G401.6 (cell line): ENCODE results near the gene CREB5.
"Not testable (repeated sequence)": the region's sequence is repeated elsewhere in the genome, so short reads cannot be mapped to it uniquely, and the experiment has no call there.

Source experiments
- FAIRE-seq: peaks from 2 replicates; lab custom pipeline; 2012; peaks lifted over from hg19 to GRCh38; lab: Jason Lieb, UNC

CREB5 gene

DNA sequence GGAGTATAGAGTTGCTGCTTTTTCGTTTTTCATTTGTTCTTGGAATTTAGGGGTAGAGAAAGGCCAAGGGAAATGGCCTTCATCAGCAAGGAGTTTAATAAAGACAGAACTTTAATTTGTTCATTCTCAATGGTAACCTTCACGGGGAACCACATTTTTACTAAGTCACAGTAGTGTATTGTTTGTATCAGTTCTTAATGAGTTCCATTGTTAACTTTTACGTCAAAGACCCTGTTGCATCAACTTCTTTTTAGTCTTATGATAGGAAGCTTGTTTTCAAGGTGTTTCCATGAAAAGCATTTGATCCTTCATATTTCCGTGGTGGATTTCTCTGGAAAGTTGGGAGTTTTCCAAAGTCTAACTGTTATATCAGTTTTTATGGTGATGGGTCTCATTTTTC lies 169.9 kb downstream of the CREB5 start:
- no peak for FAIRE-seq

GRCh38 chr7:28584235-28584634 lies 171.9 kb downstream of the CREB5 start:
- FAIRE-seq = no peak

DNA sequence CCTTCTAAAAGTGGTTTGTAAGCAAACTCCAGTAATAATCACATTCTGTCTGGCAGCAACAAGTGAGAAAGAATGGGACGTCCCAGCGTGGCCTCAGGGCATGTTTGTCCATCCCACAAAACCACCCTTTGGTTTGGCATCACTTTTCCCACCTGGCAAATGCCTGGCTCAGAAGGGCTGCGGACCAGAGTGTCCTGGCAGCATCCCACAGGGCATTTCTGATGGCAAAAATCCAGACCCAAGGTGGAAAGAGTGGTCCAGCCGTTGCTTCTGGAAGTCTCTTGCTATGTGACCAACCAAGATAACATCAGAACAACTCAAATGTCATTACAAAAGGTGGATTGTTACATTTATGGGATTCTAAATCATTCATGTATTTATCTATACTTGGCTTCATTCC lies 174.4 kb downstream of the CREB5 start:
- no peak for FAIRE-seq

GRCh38 chr7:28587211-28587610 lies 174.9 kb downstream of the CREB5 start:
- FAIRE-seq = no peak

- FAIRE-seq = no peak
These were observed 176.3 kb downstream of the CREB5 start for GRCh38 chr7:28588602-28589001.

DNA sequence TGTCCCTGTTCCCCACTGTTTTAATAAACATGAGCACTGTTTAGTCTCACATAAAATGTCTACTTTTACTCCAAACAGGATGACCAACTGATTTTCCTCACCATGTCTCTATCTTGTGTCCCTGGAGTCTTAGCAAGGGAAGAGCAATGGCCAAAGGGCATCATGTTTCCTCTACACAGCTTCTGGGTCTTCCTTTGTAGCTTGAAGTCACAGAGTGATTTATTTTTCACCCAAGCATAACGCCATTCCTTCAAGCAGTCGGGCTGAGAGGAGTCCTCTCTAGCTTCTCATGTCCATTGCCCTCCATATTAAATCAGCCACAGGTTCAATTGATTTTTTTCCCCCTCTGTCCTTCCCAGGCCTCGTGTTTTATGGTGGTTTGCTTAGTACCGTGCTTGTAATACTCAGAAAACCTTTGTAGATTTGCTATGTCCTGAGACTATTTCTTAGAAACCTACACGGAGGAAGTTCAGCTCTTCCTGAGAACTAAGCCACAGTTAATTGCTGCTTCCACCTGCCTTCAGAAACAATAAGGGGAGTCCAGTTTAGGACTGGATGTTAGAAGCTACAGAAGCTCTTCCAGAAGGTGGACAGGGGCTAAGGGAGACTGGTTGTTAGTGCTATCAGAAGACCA lies 178.8 kb downstream of the CREB5 start:
- no peak for FAIRE-seq

GRCh38 chr7:28591725-28592349 lies 179.5 kb downstream of the CREB5 start:
- no peak for FAIRE-seq

DNA sequence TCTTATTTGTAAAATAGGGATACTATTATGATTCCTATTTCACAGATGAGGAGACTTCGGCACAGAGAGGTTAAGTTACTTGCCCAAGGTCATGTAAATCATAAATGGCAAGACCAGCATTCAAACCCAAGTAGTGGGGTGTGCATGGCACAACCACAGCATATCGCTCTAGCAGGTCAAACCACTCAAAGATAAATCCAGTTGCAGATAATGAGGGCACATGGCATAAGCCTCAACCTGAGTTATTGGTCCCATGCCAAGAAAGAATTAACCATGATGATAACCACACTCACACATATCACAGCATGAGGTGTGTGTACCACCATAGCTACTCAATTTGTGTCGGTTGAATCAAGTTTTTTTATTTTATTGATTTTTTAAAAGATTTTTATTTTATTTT lies 180.5 kb downstream of the CREB5 start:
- FAIRE-seq = no peak

DNA sequence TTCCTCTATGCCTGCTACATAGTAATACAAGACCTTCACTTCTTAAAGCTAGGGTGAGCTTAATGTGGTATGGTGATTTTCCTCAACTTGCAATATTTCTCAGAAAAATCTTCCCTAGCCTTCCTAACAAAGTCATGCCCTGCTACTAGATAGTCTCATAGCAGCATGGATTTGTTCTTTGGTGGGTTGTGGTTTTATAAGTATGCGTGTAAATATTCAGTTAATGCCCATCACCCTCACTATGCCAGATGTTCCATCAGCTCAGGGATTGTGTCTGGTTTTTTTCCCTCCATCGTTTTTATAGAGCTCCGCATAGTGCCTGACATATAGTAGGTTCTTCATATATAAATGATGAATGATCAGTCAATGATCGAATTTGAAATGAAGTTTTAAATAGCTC lies 182.8 kb downstream of the CREB5 start:
- FAIRE-seq = no peak

DNA sequence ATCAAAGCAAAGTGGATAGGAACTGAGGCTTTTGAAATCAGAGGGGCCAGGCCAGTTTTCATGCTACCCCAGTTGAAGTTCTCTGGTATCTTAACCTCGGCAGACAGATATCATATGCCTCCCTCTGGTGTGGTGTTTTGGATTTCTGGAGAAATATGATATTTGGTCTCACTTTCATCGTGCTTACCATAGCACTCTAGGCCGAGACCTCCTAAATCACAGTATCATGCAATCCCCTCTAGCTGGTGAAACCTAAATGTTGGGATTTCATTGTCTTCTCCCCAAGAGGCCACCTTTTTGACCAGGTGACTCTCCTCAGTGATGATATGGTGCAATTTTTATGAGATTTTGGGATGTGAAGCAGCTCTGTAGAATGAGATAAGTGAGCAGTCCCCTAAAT lies 183.5 kb downstream of the CREB5 start:
- FAIRE-seq = no peak

DNA sequence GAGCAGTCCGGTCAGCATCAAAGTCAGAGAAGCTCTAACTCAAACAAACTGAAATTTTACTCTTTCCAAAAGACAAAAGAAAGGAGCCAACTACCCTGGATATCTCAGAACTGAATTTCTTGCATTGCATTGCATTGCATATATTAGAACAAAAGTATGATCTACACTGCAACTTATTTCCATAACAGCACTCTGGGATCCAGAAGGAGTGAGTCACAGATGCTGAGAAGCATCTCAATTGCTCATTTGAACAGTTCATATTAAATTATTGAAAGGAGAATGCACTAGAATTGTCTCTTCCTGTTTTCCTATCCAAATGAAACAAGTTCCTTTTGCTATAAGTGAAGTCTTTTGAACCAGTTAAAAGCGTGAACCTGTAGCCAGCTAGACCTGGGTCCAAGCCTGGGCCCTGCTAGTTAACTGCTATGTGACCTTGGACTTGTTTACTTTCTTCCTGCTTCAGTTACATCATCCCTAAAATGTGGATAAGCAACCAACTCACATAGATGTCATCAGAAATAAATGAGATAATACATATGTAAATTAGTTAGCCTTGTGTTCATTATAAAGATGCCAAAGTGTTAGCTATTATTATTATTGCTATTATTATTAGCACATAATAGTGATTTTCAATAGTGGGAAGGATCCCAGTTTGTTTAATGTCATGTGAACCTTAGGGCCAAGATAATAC lies 184.1 kb downstream of the CREB5 start:
- no peak for FAIRE-seq

DNA sequence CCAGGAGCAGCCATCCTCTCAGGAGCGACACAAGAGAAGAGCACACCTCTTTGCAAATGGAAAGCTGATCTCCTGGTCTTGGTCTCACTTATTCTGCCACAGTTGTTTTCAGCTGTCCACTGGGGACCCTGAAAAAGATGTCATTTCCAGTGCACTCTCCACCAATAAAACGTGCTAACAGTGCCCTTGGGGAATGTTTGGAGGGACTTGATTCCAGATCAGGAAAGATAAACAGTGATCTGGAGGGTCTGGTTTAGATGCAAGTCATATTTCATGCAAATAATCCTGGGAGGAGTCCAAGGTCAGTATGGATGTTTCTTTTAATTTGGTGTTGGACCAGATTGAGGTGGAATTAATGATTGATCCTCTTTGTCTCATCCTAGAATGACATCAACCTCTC lies 185.0 kb downstream of the CREB5 start:
- no peak for FAIRE-seq

- not testable (repeated sequence) for FAIRE-seq
These were observed 185.7 kb downstream of the CREB5 start for GRCh38 chr7:28598037-28598436.

- FAIRE-seq = no peak
These were observed 186.3 kb downstream of the CREB5 start for GRCh38 chr7:28598586-28598985.

DNA sequence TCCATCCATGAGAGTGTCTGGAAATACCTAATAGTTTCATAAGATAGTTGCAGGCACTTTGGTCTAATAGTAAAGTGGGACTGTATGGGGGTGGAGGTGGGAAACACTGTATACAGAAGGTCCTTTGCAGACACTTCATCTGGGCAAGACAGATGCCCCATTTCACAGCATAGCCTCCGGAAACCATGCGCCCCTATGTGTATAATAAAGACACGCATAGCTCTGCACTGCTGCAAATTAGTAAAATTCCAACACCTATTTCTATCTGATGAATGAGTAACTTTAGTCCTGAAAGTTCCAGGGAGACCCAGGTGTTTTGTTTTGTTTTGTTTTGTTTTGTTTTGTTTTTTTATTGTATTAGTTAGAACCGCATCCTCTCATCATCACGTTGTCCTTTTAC lies 187.1 kb downstream of the CREB5 start:
- FAIRE-seq = no peak

- no peak for FAIRE-seq
These were observed 190.0 kb downstream of the CREB5 start for GRCh38 chr7:28602282-28602681.

- FAIRE-seq = no peak
These were observed 193.2 kb downstream of the CREB5 start for GRCh38 chr7:28605427-28606085.

- FAIRE-seq = no peak
These were observed 194.1 kb downstream of the CREB5 start for GRCh38 chr7:28606421-28606820.

- FAIRE-seq = no peak
These were observed 195.5 kb downstream of the CREB5 start for GRCh38 chr7:28607855-28608193.

DNA sequence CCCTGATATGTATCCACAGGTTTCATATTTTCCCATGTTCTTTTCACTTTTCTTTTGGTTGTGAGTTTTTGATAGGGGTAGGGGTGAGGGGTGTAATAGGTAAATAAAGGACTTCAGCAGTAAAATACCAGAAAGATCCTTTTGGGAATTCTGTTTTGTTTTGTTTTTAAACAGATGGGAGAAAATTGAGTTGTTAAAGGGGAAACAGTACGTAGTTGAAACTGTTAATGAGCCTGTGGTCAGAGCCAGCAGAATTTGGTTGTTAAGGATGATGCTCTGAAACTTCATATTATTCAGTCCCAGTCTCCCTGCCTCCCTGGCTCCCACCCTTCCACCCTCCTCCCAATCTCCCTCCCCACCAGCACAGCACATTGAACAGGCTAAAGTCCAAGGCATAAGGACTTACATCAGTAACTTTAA lies 195.9 kb downstream of the CREB5 start:
- no peak for FAIRE-seq

DNA sequence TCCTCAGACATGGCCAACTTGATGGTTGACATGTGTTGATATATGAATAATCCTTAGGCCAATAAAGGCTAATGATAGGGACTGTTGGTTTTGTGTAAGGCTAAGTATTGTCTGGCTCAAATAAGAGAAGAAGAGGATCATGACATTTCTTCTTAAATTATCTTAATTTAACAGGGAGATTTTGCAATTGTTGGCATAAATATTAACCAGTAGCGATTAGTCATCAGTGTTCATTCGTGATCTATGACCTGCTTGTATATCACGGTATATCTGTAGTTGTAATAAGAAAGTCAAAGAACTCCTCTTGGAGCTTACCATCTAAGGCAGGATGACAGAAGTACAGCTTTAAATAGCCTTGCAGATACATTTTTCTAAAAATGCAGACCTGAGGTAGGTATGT lies 196.4 kb downstream of the CREB5 start:
- no peak for FAIRE-seq

GRCh38 chr7:28609608-28610007 lies 197.3 kb downstream of the CREB5 start:
- FAIRE-seq = no peak

DNA sequence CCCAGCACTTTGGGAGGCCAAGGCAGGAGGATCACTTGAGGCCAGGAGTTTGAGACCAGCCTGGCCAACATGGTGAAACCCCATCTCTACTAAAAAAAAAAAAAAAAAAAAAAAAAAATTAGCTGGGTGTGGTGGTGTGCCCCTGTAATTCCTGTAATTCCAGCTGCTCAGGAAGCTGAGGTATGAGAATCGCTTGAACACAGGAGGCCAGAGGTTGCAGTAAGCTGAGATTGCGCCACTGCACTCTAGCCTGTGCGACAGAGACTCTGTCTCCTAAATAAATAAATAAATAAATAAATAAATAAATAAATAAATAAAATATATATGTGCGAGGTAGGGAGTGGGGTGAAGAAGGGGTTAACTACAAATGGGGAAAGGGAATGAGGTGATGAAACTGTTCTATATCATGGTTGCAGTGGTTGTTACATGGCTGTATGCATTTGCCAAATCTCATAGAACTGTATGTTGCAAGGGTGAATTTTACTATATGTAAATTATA lies 199.1 kb downstream of the CREB5 start:
- FAIRE-seq = not testable (repeated sequence)
